HUES64 (cell line): ENCODE measurements around the gene ZNF416.

Source experiments
- H3K27ac ChIP-seq: 2 replicates; pipeline ENCODE4 v1.7.0; 2013; ENCODE audit warnings: low read depth, low read length, inconsistent platforms
- H3K27me3 ChIP-seq: 2 replicates; pipeline ENCODE4 v1.6.1; 2013; ENCODE audit warnings: mild to moderate bottlenecking, low read length; ENCODE audit not compliant: insufficient read depth
- H3K36me3 ChIP-seq: 2 replicates; pipeline ENCODE4 v1.6.1; 2013; ENCODE audit warnings: mild to moderate bottlenecking, low read length; ENCODE audit not compliant: insufficient read depth
- H3K4me1 ChIP-seq: 2 replicates; pipeline ENCODE4 v1.6.1; 2013; ENCODE audit warnings: mild to moderate bottlenecking, low read length, moderate library complexity; ENCODE audit not compliant: insufficient read depth
- H3K4me3 ChIP-seq: 2 replicates; pipeline ENCODE4 v1.5.1; 2013; ENCODE audit warnings: mild to moderate bottlenecking, low read length, moderate library complexity
- H3K9ac ChIP-seq: 2 replicates; pipeline ENCODE4 v1.6.1; 2013; ENCODE audit warnings: mild to moderate bottlenecking, low read depth, low read length
- H3K9me3 ChIP-seq: 2 replicates; pipeline ENCODE4 v1.6.1; 2013; ENCODE audit warnings: low read depth, low read length; ENCODE audit not compliant: insufficient read depth
- WGBS: fragments of 150-250, 120-280 bp; methylation state at CpG from one replicate; pipeline ENCODE4 v1.1.7; 2013; ENCODE audit warnings: missing lambda C conversion rate; 5-methylcytosine and 5-hydroxymethylcytosine counted together

Gene ZNF416

DNA sequence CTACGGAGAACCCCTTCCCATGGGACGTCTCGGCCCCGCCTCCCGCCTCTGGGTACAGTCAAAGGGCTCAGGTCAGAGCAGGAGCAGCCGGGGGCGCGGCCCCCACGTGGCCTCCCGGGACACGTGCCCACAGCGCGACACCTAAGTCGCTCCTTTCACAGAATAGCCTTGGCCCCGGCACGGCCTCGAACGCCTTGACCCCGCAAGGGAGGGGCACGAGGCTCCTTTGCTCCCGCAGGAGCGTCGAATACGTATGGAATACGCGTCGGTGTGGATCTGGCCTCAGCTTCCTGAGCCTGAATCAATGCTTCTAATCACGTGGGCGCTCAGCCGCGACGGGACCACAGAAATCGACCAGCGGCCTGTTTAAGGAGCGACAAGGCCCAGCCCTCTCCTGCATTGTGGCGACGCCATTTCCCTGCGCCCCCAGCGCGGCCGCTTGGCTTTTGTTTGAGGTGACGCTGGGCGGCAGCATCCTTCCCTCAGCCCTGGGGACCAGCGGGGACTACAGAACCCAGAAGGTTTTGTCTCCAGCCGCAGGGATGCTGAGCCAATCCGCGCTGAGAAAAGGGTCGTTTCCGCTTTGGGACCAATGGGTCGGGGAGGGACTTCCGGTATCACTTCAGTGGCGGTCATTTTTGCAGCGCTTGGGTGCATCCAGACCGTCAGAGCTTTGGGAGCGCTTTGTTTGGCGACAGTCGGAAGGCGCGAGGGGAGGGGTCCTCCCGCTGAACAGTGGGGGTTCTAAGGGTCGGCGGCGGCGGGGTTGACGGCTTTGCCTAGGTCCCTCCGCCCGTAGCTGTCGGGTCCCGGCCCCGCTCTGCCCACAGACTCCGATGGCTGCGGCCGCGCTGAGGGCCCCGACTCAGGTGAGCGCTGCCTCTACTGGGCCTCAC lies 5.1 kb upstream of the ZNF416 start, which contains the start of gene ZIK1:
TSS of gene ZIK1 (plus strand) at position 625 of the 896 bp plus-strand sequence. CDS start at position 837, 212 bp downstream.
- Histone ChIP-seq H3K27ac (peak within 1 kb of the TSS; percentile 58; the same call in 1 of the 2 replicates), H3K4me1 (0 out of 2 replicates have a peak, but pooled peaks cover 3% of the 10 kb centered on the region), H3K9me3 (peaks cover 42% of the 10 kb centered on the region), H3K27me3 (peaks cover 3% of the 10 kb centered on the region; the same call in 1 of the 2 replicates), H3K4me3 (peak within 1 kb of the TSS; percentile 89), H3K36me3 (peaks cover 38% of the 10 kb centered on the region), H3K9ac (peak within 1 kb of the TSS; percentile 73)
- WGBS, result 2% methylated on average over 76 of the region's 76 CpGs

DNA sequence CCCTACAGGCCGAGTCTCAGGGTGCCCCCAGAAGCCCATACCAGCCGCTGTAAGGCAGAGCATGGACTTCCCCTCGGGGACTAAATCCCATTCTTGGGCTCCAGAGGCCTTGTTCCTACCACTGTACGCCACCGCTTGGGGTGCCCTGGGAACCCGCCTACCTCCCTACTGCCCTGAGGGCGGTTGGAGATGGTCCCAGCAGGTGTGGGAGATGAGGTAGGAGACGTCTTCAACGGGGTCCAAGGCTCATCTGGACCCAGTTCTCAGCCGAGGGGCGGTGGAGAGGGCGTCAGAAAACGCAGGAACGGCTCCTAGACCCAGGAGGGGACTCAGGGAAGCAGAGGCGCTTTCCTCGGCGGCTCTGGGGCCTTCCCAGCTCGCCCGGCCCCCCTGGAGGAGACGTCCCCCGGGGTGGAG lies 4.4 kb upstream of the ZNF416 start:
- Histone ChIP-seq H3K4me1 (0 out of 2 replicates have a peak, but pooled peaks cover 3% of the 10 kb centered on the region), H3K9me3 (peaks cover 36% of the 10 kb centered on the region), H3K27ac (no peak overlapping the region; the same call in 1 of the 2 replicates), H3K9ac (no peak overlapping the region), H3K36me3 (peaks cover 31% of the 10 kb centered on the region), H3K27me3 (peaks cover 3% of the 10 kb centered on the region; the same call in 1 of the 2 replicates), H3K4me3 (peak overlapping the region; percentile 89)
- WGBS, result 62% methylated on average over 21 of the region's 21 CpGs

DNA sequence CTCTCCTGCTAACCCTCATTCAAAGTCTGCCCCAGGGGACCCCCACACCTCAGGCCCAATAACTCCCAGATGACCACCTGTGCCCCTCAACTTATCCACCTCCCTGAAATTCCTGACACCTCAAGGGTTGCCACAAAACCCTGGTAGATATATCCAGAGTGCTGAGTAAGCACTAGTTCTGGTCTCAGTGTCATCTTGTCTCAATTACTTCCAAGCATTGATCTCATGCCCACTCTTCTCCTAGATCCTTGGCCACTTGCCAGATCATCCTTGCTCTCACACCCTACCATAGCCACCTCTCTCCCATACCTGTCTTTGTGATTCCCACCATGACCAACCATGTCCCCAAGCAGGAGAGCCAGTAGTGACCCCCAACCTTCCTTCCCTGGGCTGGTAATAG lies 2.0 kb downstream of the ZNF416 start:
- Histone ChIP-seq H3K4me3 (peak overlapping the region; percentile 73; the same call in 1 of the 2 replicates), H3K9ac (no peak overlapping the region), H3K27me3 (no peaks in the 10 kb centered on the region), H3K27ac (no peak overlapping the region), H3K4me1 (0 out of 2 replicates have a peak, but pooled peaks cover 3% of the 10 kb centered on the region), H3K36me3 (peaks cover 63% of the 10 kb centered on the region), H3K9me3 (peaks cover 65% of the 10 kb centered on the region)

DNA sequence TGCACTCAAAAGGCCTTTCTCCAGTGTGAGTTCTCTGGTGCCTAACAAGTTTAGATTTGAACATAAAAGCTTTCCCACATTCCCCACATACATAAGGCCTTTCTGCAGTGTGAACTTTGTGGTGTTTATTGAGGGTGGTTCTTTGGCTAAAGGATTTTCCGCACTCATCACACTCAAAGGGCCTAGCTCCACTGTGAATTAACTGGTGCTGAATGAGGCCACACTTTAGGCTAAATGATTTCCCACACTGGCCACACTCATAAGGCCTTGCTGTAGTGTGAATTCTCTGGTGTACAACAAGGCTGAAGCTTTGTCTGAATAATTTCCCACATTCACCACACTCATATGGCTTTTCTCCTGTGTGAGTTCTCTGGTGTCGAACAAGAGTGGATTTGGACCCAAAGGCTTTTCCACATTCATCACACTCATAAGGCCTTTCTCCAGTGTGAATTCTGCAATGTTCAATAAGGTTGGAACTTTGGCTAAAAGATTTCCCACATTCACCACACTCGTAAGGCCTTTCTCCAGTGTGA lies 6.2 kb downstream of the ZNF416 start:
- peaks cover 92% of the 10 kb centered on the region for H3K9me3 ChIP-seq
- no peaks in the 10 kb centered on the region for H3K27me3 ChIP-seq
- peaks cover 65% of the 10 kb centered on the region for H3K36me3 ChIP-seq
- H3K9ac ChIP-seq, result no peak overlapping the region
- 100% methylated on average over 2 of the region's 3 CpGs for WGBS
- H3K27ac ChIP-seq, result no peak overlapping the region
- no peaks in the 10 kb centered on the region for H3K4me1 ChIP-seq
- H3K4me3 ChIP-seq, result no peak overlapping the region

DNA sequence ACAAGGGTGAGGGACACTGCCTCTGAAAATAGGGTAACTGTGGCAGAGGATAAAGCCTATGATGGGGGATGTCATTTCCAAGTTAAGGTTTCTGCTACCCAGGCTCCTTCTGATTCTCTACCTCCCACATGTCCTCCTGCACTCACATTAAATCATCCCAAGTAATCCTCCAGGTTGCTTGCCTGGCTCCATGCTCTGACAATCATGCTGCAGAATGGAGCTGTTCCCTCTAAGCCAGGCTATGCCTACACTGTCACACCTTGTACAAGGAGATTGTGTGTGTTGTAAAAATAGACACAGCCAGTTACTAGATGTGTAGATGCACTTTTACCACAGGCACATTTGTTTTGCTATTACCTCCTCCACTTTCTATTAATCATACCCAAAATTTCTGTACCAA lies 8.0 kb downstream of the ZNF416 start:
- Histone ChIP-seq H3K4me1 (no peaks in the 10 kb centered on the region), H3K9me3 (peaks cover 92% of the 10 kb centered on the region), H3K27ac (no peak overlapping the region), H3K36me3 (peaks cover 48% of the 10 kb centered on the region), H3K27me3 (no peaks in the 10 kb centered on the region), H3K9ac (no peak overlapping the region), H3K4me3 (no peak overlapping the region)

DNA sequence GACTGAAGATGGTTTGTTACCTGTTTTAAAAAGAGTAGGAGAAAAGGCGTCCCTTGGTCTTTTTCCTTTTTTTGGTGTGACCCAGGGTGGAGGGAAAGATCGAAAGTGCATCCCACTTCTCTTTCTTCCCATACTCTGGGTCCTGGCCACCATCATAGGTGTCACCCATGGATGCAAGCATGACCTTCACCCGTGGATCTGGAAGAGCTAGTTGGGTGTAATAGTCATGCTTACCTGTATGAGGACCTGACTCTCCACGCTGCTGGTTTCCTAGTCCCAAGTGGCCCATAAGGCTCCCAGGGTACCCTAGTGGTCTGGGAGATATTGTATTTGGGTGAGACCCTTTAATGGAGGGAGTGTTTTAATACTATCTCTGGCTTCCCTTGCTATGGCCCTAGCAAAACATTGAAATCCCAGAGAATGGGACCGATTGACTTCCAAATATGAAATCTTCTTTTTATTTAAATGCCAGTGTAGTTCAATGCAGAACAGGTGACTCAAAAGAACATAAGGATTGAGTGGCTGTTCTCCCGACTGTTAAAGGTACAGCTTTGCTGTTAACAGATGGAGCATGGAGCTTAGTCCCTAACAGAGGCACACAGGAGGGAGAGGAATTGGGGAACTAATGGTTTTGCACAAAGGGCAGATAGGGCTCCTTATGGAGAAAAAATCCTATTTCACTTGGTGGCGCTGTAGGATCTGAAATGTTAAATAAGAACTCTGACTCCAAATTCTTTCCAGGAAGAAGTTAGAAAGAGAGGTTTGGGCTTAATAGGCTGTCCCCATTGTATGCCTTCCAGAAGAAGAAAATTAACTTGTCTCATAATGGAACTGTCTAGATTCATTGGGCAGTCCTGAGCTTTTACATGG lies 12.1 kb downstream of the ZNF416 start:
- H3K4me3 ChIP-seq, result no peak overlapping the region
- peaks cover 92% of the 10 kb centered on the region for H3K9me3 ChIP-seq
- H3K4me1 ChIP-seq, result no peaks in the 10 kb centered on the region
- H3K27me3 ChIP-seq, result no peaks in the 10 kb centered on the region
- peaks cover 8% of the 10 kb centered on the region for H3K36me3 ChIP-seq
- H3K9ac ChIP-seq, result no peak overlapping the region
- WGBS, result 65% methylated on average over 6 of the region's 7 CpGs
- no peak overlapping the region for H3K27ac ChIP-seq

DNA sequence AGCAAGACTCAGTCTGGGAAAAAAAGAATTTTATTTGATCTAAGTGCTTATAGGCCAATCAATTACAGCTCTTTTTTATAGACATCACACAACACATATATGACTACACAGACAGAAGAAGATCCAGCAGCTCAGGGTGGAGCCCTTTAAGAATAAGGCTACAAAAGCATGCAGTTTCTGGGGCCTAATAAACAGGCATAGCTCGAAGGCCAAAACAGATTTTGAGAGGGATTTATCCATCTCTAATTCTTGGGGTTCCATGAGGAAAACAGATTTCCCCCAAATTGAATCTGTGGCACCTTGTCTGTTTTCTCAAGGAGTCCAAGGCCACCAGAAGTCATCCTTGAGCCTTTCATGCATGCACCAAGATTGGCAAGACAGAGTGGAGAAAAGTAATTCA lies 15.2 kb downstream of the ZNF416 start:
- Histone ChIP-seq H3K9me3 (peaks cover 84% of the 10 kb centered on the region), H3K36me3 (no peaks in the 10 kb centered on the region), H3K4me3 (no peak overlapping the region), H3K27ac (no peak overlapping the region), H3K9ac (no peak overlapping the region), H3K27me3 (no peaks in the 10 kb centered on the region), H3K4me1 (no peaks in the 10 kb centered on the region)
- WGBS, result 46% methylated on average over 1 of the region's 1 CpG

DNA sequence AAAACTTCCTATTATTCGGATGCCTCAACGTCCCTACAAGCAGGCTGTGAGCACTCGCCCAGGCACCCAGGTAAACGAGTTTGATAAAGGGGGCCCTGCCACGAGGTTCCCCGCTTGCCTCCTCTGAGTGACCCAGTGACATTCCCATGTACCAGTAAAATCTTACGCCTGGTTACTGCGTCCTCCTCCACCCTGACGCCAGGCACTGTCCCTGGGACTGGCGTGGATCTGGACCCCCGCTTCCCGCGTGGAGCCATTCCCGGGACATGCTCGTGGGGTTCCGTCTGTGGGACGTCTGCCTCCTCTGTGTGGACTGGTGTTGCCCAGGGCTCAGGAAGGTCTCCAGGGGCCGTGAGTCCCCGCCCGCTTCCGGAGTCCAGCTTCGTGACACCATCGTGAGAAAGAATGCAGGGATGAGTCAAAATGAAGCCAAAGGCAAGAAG lies 18.6 kb downstream of the ZNF416 start:
- 88% methylated on average over 23 of the region's 23 CpGs for WGBS
- no peaks in the 10 kb centered on the region for H3K4me1 ChIP-seq
- H3K9me3 ChIP-seq, result peaks cover 52% of the 10 kb centered on the region
- H3K36me3 ChIP-seq, result peaks cover 14% of the 10 kb centered on the region
- H3K9ac ChIP-seq, result no peak overlapping the region
- no peaks in the 10 kb centered on the region for H3K27me3 ChIP-seq
- H3K4me3 ChIP-seq, result peak overlapping the region; percentile 99
- no peak overlapping the region for H3K27ac ChIP-seq

DNA sequence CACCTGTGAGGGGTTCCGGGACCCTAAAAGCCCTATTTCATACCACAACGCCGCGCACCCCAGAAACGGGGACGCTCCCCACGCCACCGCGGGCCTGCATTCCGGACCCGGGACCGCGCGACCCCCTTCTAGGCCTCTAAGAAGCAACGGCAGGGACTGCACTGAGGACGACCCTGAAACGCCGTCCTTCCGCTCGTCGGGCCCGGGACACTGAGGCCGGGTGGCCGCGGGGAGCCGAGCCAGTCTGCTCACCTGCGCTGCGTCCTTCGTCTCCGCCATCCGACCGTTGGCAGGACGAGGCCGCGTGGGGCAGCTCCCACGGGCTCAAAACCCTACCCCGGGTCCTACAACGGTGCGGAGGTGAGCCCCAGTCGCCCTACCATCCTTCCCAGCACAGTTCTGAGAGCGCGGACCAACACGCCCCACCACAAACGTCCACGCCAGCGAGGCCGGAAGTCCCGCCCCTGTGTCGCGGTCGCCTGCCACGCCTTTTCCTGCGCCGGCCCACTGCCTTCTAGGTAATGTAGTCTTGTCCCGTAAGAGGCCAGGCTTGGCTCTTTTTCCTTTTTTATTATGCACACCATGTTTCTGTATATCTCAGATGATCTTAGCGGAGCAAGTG lies 19.2 kb downstream of the ZNF416 start, which contains the start of gene ZNF550:
TSS of gene ZNF550 (minus strand) at position 460 of the 622 bp plus-strand sequence. CDS start at position 279, 181 bp downstream.
- no peaks in the 10 kb centered on the region for H3K27me3 ChIP-seq
- WGBS, result under 1% methylated on average over 56 of the region's 56 CpGs
- H3K4me3 ChIP-seq, result peak within 1 kb of the TSS; percentile 99
- 0 out of 2 replicates have a peak within 1 kb of the TSS, but pooled peaks have one; percentile 52 for H3K27ac ChIP-seq
- H3K4me1 ChIP-seq, result no peaks in the 10 kb centered on the region
- peaks cover 46% of the 10 kb centered on the region for H3K9me3 ChIP-seq
- H3K9ac ChIP-seq, result peak within 1 kb of the TSS; percentile 91
- peaks cover 20% of the 10 kb centered on the region for H3K36me3 ChIP-seq

DNA sequence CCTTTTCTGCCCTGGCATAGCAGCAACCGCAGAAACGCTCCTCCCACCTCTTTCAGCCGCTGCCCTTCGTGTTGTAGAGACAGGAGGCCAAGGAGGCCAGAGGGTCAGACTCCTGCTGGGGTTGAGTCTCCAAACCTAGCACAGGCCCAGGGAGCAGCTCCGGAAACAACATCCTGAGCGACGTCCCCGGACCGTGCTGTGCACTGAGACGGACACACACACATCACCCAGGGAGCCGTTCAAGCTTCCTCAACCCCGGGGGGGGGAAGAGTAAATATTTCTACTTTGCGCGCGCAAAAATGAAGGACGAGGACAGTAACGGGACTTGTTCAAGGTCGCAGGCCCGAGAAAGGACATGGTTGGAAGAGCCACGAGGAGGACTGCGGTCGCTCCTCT lies 19.7 kb downstream of the ZNF416 start:
- 3% methylated on average over 22 of the region's 22 CpGs for WGBS
- H3K27ac ChIP-seq, result 0 out of 2 replicates have a peak overlapping the region, but pooled peaks have one; percentile 52
- H3K36me3 ChIP-seq, result peaks cover 25% of the 10 kb centered on the region
- H3K9ac ChIP-seq, result peak overlapping the region; percentile 91
- H3K9me3 ChIP-seq, result peaks cover 41% of the 10 kb centered on the region
- no peaks in the 10 kb centered on the region for H3K4me1 ChIP-seq
- H3K4me3 ChIP-seq, result peak overlapping the region; percentile 99
- H3K27me3 ChIP-seq, result no peaks in the 10 kb centered on the region
